IMR-90 (cell line): ENCODE measurements around the gene HFE. TPM values are rescaled to one million over a fixed set of nuclear protein-coding genes. Genes with fewer than 3 reads are reported as not detected.

ENCODE experiments used
- ATAC-seq: fragments of 200-7000 bp; cut with Tn5 transposase; 2 replicates; pipeline ENCODE4 v1.9.1; 2020; ENCODE audit warnings: low read depth, mild to moderate bottlenecking, moderate library complexity
- BruUV-seq: library from RNA; stranded (reverse); fragments of 400-500 nt; replicated peaks from 2 replicates; lab custom pipeline; 2021; lab: Mats Ljungman, UMichigan
- CTCF ChIA-PET: fragments of 300-600 bp; formaldehyde crosslinking; extraction: SDS; loops from one replicate; lab custom pipeline; 2021; ENCODE audit warnings: antibody characterized with exemption; lab: Yijun Ruan, JAX
- POLR2A ChIA-PET: fragments of 300-600 bp; sonication (Branson Sonifier 250); formaldehyde crosslinking; loops from one replicate; lab custom pipeline; 2022; ENCODE audit warnings: antibody characterized with exemption; ENCODE audit not compliant: unreplicated experiment; lab: Charles Lee
- DNase-seq: peaks from one replicate; pipeline ENCODE4 v3.0.0; 2013
- H2AFZ ChIP-seq: replicated peaks from 2 replicates; pipeline ENCODE3; 2013; ENCODE audit warnings: low read length, mild to moderate bottlenecking; ENCODE audit not compliant: poor library complexity
- H2AK5ac ChIP-seq: 2 replicates; pipeline ENCODE4 v1.6.1; 2013; ENCODE audit warnings: low read depth, low read length, inconsistent platforms
- H2AK9ac ChIP-seq: replicated peaks from 2 replicates; pipeline ENCODE3; 2013; ENCODE audit warnings: mild to moderate bottlenecking, low read depth, low read length, moderate library complexity; ENCODE audit not compliant: poor library complexity
- H2BK120ac ChIP-seq: 2 replicates; pipeline ENCODE4 v1.6.1; 2013; ENCODE audit warnings: low read depth, low read length, inconsistent platforms
- H2BK15ac ChIP-seq: 3 replicates; pipeline ENCODE4 v1.6.1; 2013; ENCODE audit warnings: low read depth, low read length, inconsistent platforms
- H2BK20ac ChIP-seq: 2 replicates; pipeline ENCODE4 v1.6.1; 2013; ENCODE audit warnings: low read depth, mild to moderate bottlenecking, inconsistent platforms, low read length, moderate library complexity
- H2BK5ac ChIP-seq: 2 replicates; pipeline ENCODE4 v1.6.1; 2013; ENCODE audit warnings: mild to moderate bottlenecking, low read depth, low read length, inconsistent platforms; ENCODE audit not compliant: poor library complexity, severe bottlenecking
- H3K14ac ChIP-seq: replicated peaks from 2 replicates; pipeline ENCODE4 v1.6.1; 2013; ENCODE audit warnings: low read depth, low read length, inconsistent platforms
- H3K18ac ChIP-seq: 2 replicates; pipeline ENCODE4 v1.6.1; 2013; ENCODE audit warnings: low read depth, low read length, control low read depth
- H3K23ac ChIP-seq: 2 replicates; pipeline ENCODE4 v1.6.1; 2013; ENCODE audit warnings: low read depth, low read length, inconsistent platforms
- H3K27ac ChIP-seq: 2 replicates; pipeline ENCODE4 v1.5.1; 2013; ENCODE audit warnings: mild to moderate bottlenecking, control low read depth, low read length; ENCODE audit not compliant: insufficient read depth
- H3K27me3 ChIP-seq: 2 replicates; pipeline ENCODE4 v1.6.1; 2013; ENCODE audit warnings: low read length; ENCODE audit not compliant: control insufficient read depth, insufficient read depth
- H3K36me3 ChIP-seq: 2 replicates; pipeline ENCODE4 v1.6.1; 2013; ENCODE audit warnings: low read length, mixed read lengths; ENCODE audit not compliant: control insufficient read depth, insufficient read depth
- H3K4ac ChIP-seq: 2 replicates; pipeline ENCODE4 v1.6.1; 2013; ENCODE audit warnings: low read depth, low read length, inconsistent platforms
- H3K4me1 ChIP-seq: 2 replicates; pipeline ENCODE4 v1.6.1; 2013; ENCODE audit warnings: low read length, mixed read lengths; ENCODE audit not compliant: control insufficient read depth, insufficient read depth
- H3K4me2 ChIP-seq: 2 replicates; pipeline ENCODE4 v1.6.1; 2013; ENCODE audit warnings: low read depth, mild to moderate bottlenecking, control low read depth, low read length, moderate library complexity
- H3K4me3 ChIP-seq: 2 replicates; pipeline ENCODE4 v1.5.1; 2013; ENCODE audit warnings: low read depth, mild to moderate bottlenecking, control low read depth, low read length, moderate library complexity; ENCODE audit not compliant: insufficient read depth
- H3K56ac ChIP-seq: 2 replicates; pipeline ENCODE4 v1.6.1; 2013; ENCODE audit warnings: low read length, inconsistent platforms; ENCODE audit not compliant: insufficient read depth; ENCODE audit errors: extremely low read depth
- H3K79me1 ChIP-seq, 2 experiments: 2 replicates each; pipeline ENCODE4 v1.6.1; 2013; ENCODE audit warnings: low read length in 2 of 2, inconsistent platforms in 1 of 2, low read depth in 1 of 2
- H3K9ac ChIP-seq: 2 replicates; pipeline ENCODE4 v1.6.1; 2013; ENCODE audit warnings: low read depth, low read length, control low read depth
- H3K9me1 ChIP-seq: 2 replicates; pipeline ENCODE4 v1.6.1; 2013; ENCODE audit warnings: low read length, inconsistent platforms; ENCODE audit not compliant: insufficient read depth
- H3K9me3 ChIP-seq: 2 replicates; pipeline ENCODE4 v1.6.1; 2013; ENCODE audit warnings: low read length; ENCODE audit not compliant: control insufficient read depth, insufficient read depth
- H4K20me1 ChIP-seq: 2 replicates; pipeline ENCODE4 v1.6.1; 2013; ENCODE audit warnings: low read length, inconsistent platforms; ENCODE audit not compliant: insufficient read depth
- H4K5ac ChIP-seq: 2 replicates; pipeline ENCODE4 v1.6.1; 2013; ENCODE audit warnings: mild to moderate bottlenecking, low read depth, low read length, control low read depth
- H4K8ac ChIP-seq, 2 experiments: 2 replicates each; pipeline ENCODE4 v1.6.1; 2013; ENCODE audit warnings: low read depth in 2 of 2, low read length in 2 of 2, control low read depth in 1 of 2, inconsistent platforms in 1 of 2
- H4K91ac ChIP-seq: 2 replicates; pipeline ENCODE4 v1.6.1; 2013; ENCODE audit warnings: low read depth, low read length, inconsistent platforms; ENCODE audit not compliant: insufficient read depth
- BHLHE40 ChIP-seq: fragments of 150-350 bp; IDR thresholded peaks from 2 replicates; pipeline ENCODE4 v1.6.1; 2016; ENCODE audit warnings: mild to moderate bottlenecking, low read depth, low read length
- CEBPB ChIP-seq: IDR thresholded peaks from 2 replicates; pipeline ENCODE4 v1.6.1; 2012; ENCODE audit warnings: low read depth, low read length, improper control_type of control experiment
- CHD1 ChIP-seq: IDR thresholded peaks from 2 replicates; pipeline ENCODE4 v1.6.1; 2012; ENCODE audit warnings: low read depth, low read length, improper control_type of control experiment
- CTCF ChIP-seq: conservative IDR thresholded peaks from 2 replicates; pipeline ENCODE4 v1.5.1; 2012; ENCODE audit warnings: mild to moderate bottlenecking, low read depth, low read length, improper control_type of control experiment
- ELK1 ChIP-seq: fragments of 150-350 bp; IDR thresholded peaks from 2 replicates; pipeline ENCODE4 v1.6.1; 2016; ENCODE audit warnings: low read depth, mild to moderate bottlenecking, low read length, moderate library complexity, borderline replicate concordance
- FOS ChIP-seq: fragments of 150-350 bp; IDR thresholded peaks from 2 replicates; pipeline ENCODE4 v1.6.1; 2016; ENCODE audit warnings: low read depth, low read length
- MAZ ChIP-seq: IDR thresholded peaks from 2 replicates; pipeline ENCODE4 v1.6.1; 2012; ENCODE audit warnings: low read depth, mild to moderate bottlenecking, low read length, improper control_type of control experiment, moderate library complexity, borderline replicate concordance
- NFE2L2 ChIP-seq: fragments of 150-350 bp; IDR thresholded peaks from 2 replicates; pipeline ENCODE4 v1.6.1; 2016; ENCODE audit warnings: low read depth, mild to moderate bottlenecking, low read length
- POLR2A ChIP-seq: IDR thresholded peaks from 2 replicates; pipeline ENCODE4 v1.6.1; 2012; ENCODE audit warnings: mild to moderate bottlenecking, low read depth, low read length
- RAD21 ChIP-seq: IDR thresholded peaks from 2 replicates; pipeline ENCODE4 v1.6.1; 2012; ENCODE audit warnings: low read length, improper control_type of control experiment
- RFX5 ChIP-seq: IDR thresholded peaks from 2 replicates; pipeline ENCODE4 v1.8.0; 2012; ENCODE audit warnings: low read depth, mild to moderate bottlenecking, low read length, moderate library complexity
- USF2 ChIP-seq: fragments of 150-350 bp; IDR thresholded peaks from 2 replicates; pipeline ENCODE4 v1.6.1; 2017; ENCODE audit warnings: mild to moderate bottlenecking, antibody characterized with exemption, low read length, low read depth
- whole genome bisulfite sequencing, 2 experiments: methylation state at CpG; one replicate each; pipeline versions ENCODE4 v1.1.5 to v1.1.7; 2013; ENCODE audit warnings: missing lambda C conversion rate in 2 of 2; ENCODE audit not compliant: insufficient read length in 1 of 2; ENCODE audit errors: extremely low coverage in 2 of 2; 5-methylcytosine and 5-hydroxymethylcytosine counted together
- dilution Hi-C: fragments of 300-500 bp; cut with HindIII; formaldehyde crosslinking; loops from one replicate; pipeline ENCODE4 v1.14.3; 2018; ENCODE audit warnings: low sequenced_read_pairs; ENCODE audit not compliant: unreplicated experiment
- in situ Hi-C: fragments of 300-500 bp; cut with MboI; formaldehyde crosslinking; loops from 3 replicates; pipeline ENCODE4 v1.14.3; 2019; ENCODE audit warnings: low sequenced_read_pairs, inconsistent platforms, mixed read lengths
- intact Hi-C: fragments of 100-400 bp; cut with micrococcal nuclease; formaldehyde crosslinking; loops from 2 replicates; pipeline ENCODE4 v1.10.0; 2022
- polyA plus RNA-seq, 3 experiments: library from polyadenylated mRNA; depleted of rRNA; stranded (reverse); fragments of >200 nt; gene quantifications; 2 replicates each; pipeline ENCODE4 v1.2.3, GENCODE V29; 2012; ENCODE audit warnings: low replicate concordance in 1 of 3
- total RNA-seq: library from RNA; depleted of rRNA; stranded (reverse); fragments of >200 nt; gene quantifications from 2 replicates; pipeline ENCODE4 v1.2.3, GENCODE V29; 2012

Gene HFE
- total and polyA plus RNA-seq, 2 of the 4 experiments (the other 2 are of a cell fraction), result 14.9 to 15.7 TPM

- Histone ChIP-seq H2AK9ac (peak overlapping the region; percentile 63), H4K8ac (peak overlapping the region; percentile 0 to 72; a peak in 3 of 4 replicates), H3K9me3 (peaks cover 2% of the 10 kb centered on the region; the same call in 1 of the 2 replicates), H3K56ac (no peak overlapping the region; the same call in none of the 2 replicates), H3K14ac (peak overlapping the region; percentile 1; the same call in 1 of the 2 replicates), H2BK120ac (0 out of 2 replicates have a peak overlapping the region, but pooled peaks have one; percentile 11), H3K27me3 (no peaks in the 10 kb centered on the region), H3K9me1 (peaks cover 3% of the 10 kb centered on the region), H2BK5ac (peak overlapping the region; percentile 44), H3K18ac (peak overlapping the region; percentile 0; the same call in 1 of the 2 replicates), H3K4ac (peak overlapping the region; percentile 56), H3K9ac (peak overlapping the region; percentile 37), H3K27ac (peak overlapping the region; percentile 52), H3K79me1 (no peaks in the 10 kb centered on the region), H3K4me3 (peak overlapping the region; percentile 45), H3K4me2 (peak overlapping the region; percentile 72), H2AK5ac (no peak overlapping the region), H4K91ac (peak overlapping the region; percentile 46), H3K4me1 (peaks cover 5% of the 10 kb centered on the region; the same call in 1 of the 2 replicates), H4K20me1 (no peaks in the 10 kb centered on the region), H2AFZ (peak overlapping the region; percentile 74), H2BK15ac (no peak overlapping the region), H3K36me3 (no peaks in the 10 kb centered on the region), H2BK20ac (no peak overlapping the region), H4K5ac (0 out of 2 replicates have a peak overlapping the region, but pooled peaks have one; percentile 15), H3K23ac (no peak overlapping the region)
- peak; percentile 99 for TF ChIP-seq POLR2A
- TF ChIP-seq NFE2L2, result peak; percentile 22; the same call in 1 of the 2 replicates
- no peak for TF ChIP-seq ELK1
- peak; percentile 39 for TF ChIP-seq CTCF
- peak; percentile 44 for TF ChIP-seq RAD21
- TF ChIP-seq USF2, result no peak
- no peak for TF ChIP-seq BHLHE40
- TF ChIP-seq CHD1, result peak; percentile 67; the same call in 1 of the 2 replicates
- TF ChIP-seq CEBPB, result peak; percentile 38; the same call in 1 of the 2 replicates
- peak; percentile 33; the same call in 1 of the 2 replicates for TF ChIP-seq MAZ
- TF ChIP-seq RFX5, result no peak
- 0 out of 2 replicates have a peak, but pooled peaks have one; percentile 6 for TF ChIP-seq FOS
- ATAC-seq (peak; percentile 83), DNase-seq (peak; percentile 95)
- dilution Hi-C loops (no loop called here), in situ Hi-C loops (loop anchor here (5.0 kb wide), 1 partner anchor 37 kb away; no protein-coding TSS in a partner anchor), intact Hi-C loops (loop anchor here (1.0 to 2.0 kb wide), 3 partner anchors 19 to 71 kb away; a partner anchor contains a TSS)
- BruUV-seq, result no TSS peak
- POLR2A ChIA-PET, result interaction anchor here (0.5 to 2.5 kb wide), 10 partner anchors 20 to 138 kb away, joined by 3 to 44 read pairs (median 4); a partner anchor contains a TSS
- WGBS, 2 experiments, result 0% methylated on average over 3 of the region's 39 CpGs; no CpG with 5 or more reads in 1 of the 2 experiments
- CTCF ChIA-PET, result interaction anchor here (0.6 to 1.1 kb wide), 2 partner anchors 38 to 58 kb away, joined by 3 to 4 read pairs; no protein-coding TSS in a partner anchor
Measured at GRCh38 chr6:26103770-26104456, 16.7 kb downstream of the HFE start.
